HepG2 (cell line): ENCODE measurements around the gene ZNF385B. TPM values are rescaled to one million over a fixed set of nuclear protein-coding genes. Genes with fewer than 3 reads are reported as not detected.

Experiments
- ATAC-seq: fragments of 200-7000 bp; cut with Tn5 transposase; 3 replicates; pipeline ENCODE4 v1.9.1; 2020; ENCODE audit warnings: mild to moderate bottlenecking, moderate library complexity
- BruUV-seq: library from RNA; stranded (reverse); fragments of 400-500 nt; replicated peaks from 2 replicates; lab custom pipeline; 2021; lab: Mats Ljungman, UMichigan
- CTCF ChIA-PET: fragments of 300-600 bp; formaldehyde crosslinking; extraction: SDS; loops from one replicate; lab custom pipeline; 2021; ENCODE audit warnings: low total read pairs, inconsistent platforms, low intra/inter-chr PET ratio; lab: Yijun Ruan, JAX
- POLR2A ChIA-PET: fragments of 350-600 bp; sonication (Branson Sonifier 250); formaldehyde crosslinking; loops from one replicate; lab custom pipeline; 2020; ENCODE audit warnings: antibody characterized with exemption, inconsistent platforms; lab: Yijun Ruan, JAX
- DNase-seq: peaks from one replicate; pipeline ENCODE4 v3.0.0-alpha.2; 2015; ENCODE audit warnings: low spot score
- FAIRE-seq: peaks from 3 replicates; lab custom pipeline; 2011; peaks lifted over from hg19 to GRCh38; lab: Jason Lieb, UNC
- H2AFZ ChIP-seq: one replicate; pipeline ENCODE4 v1.6.1; 2011; ENCODE audit warnings: low read length, inconsistent platforms
- H3K27ac ChIP-seq: fragments of 300-600 bp; 3 replicates; pipeline ENCODE4 v1.8.0; 2011; ENCODE audit warnings: mixed run types, mild to moderate bottlenecking, mixed read lengths, low read length, inconsistent platforms; ENCODE audit not compliant: insufficient read depth; ENCODE audit errors: extremely low read length
- H3K27me3 ChIP-seq, 2 experiments: fragments of 200-600 bp in 1 of 2; 2 replicates in 1 of 2; 3 replicates in 1 of 2; pipeline versions ENCODE4 v1.6.0 to v1.8.0; 2011; ENCODE audit warnings: low read length in 2 of 2, mild to moderate bottlenecking in 2 of 2, moderate library complexity in 2 of 2, inconsistent platforms in 1 of 2; ENCODE audit not compliant: insufficient read depth in 2 of 2, control insufficient read depth in 1 of 2
- H3K36me3 ChIP-seq, 2 experiments: fragments of 200-600 bp in 1 of 2; replicated peaks in 1 of 2; 2 replicates in 1 of 2; 3 replicates in 1 of 2; pipeline versions ENCODE4 v1.5.1 to v1.8.0; 2011; ENCODE audit warnings: low read length in 2 of 2, inconsistent platforms in 1 of 2; ENCODE audit not compliant: insufficient read depth in 2 of 2, control insufficient read depth in 1 of 2
- H3K4me1 ChIP-seq: 2 replicates; pipeline ENCODE4 v1.5.1; 2012; ENCODE audit warnings: low read length, inconsistent platforms; ENCODE audit not compliant: insufficient read depth
- H3K4me2 ChIP-seq: 2 replicates; pipeline ENCODE4 v1.6.0; 2011; ENCODE audit warnings: low read depth, low read length, inconsistent platforms
- H3K4me3 ChIP-seq, 3 experiments: fragments of 200-600 bp in 1 of 3; sonication (generic), shearing (Covaris generic) in 1 of 3; replicated peaks in 1 of 3; 2 replicates each; pipeline ENCODE4 v1.5.1; 2011 to 2016; ENCODE audit warnings: low read length in 3 of 3, inconsistent platforms in 2 of 3, low read depth in 2 of 3, mild to moderate bottlenecking in 2 of 3, control low read depth in 1 of 3, mixed read lengths in 1 of 3; ENCODE audit not compliant: insufficient read depth in 1 of 3
- H3K79me2 ChIP-seq: one replicate; pipeline ENCODE4 v1.6.1; 2011; ENCODE audit warnings: low read length, inconsistent platforms; ENCODE audit not compliant: insufficient read depth
- H3K9ac ChIP-seq: 2 replicates; pipeline ENCODE4 v1.6.0; 2011; ENCODE audit warnings: mild to moderate bottlenecking, low read depth, low read length, inconsistent platforms; ENCODE audit not compliant: insufficient read depth
- H3K9me3 ChIP-seq: 2 replicates; pipeline ENCODE4 v1.5.1; 2012; ENCODE audit warnings: mild to moderate bottlenecking, low read length
- H4K20me1 ChIP-seq: 2 replicates; pipeline ENCODE4 v1.6.0; 2011; ENCODE audit warnings: inconsistent platforms, mild to moderate bottlenecking, low read length, moderate library complexity; ENCODE audit not compliant: insufficient read depth
- CTCF ChIP-seq: sonication (generic); formaldehyde crosslinking; IDR thresholded peaks from 2 replicates; pipeline ENCODE4 v1.5.0; 2020; ENCODE audit warnings: mild to moderate bottlenecking, missing genetic modification reagents, moderate library complexity
- KLF16 ChIP-seq, 2 experiments: sonication (generic) in 1 of 2; formaldehyde crosslinking in 1 of 2; IDR thresholded peaks; 2 replicates each; pipeline versions ENCODE4 v1.6.1 to v1.8.0; 2016 to 2023; ENCODE audit warnings: missing genetic modification reagents in 2 of 2, missing compliant biosample characterization in 1 of 2
- NFE2L2 ChIP-seq: fragments of 150-350 bp; IDR thresholded peaks from 2 replicates; pipeline ENCODE4 v1.6.1; 2014; ENCODE audit warnings: low read length
- PRDM4 ChIP-seq: sonication (generic); formaldehyde crosslinking; IDR thresholded peaks from 2 replicates; pipeline ENCODE4 v1.9.0; 2021; ENCODE audit warnings: missing genetic modification reagents, borderline replicate concordance
- RXRA ChIP-seq: sonication (generic); formaldehyde crosslinking; IDR thresholded peaks from 2 replicates; pipeline ENCODE4 v1.5.1; 2020; ENCODE audit warnings: missing genetic modification reagents
- SMC3 ChIP-seq: IDR thresholded peaks from 2 replicates; pipeline ENCODE4 v1.6.1; 2011; ENCODE audit warnings: low read length, improper control_type of control experiment
- STAG1 ChIP-seq: sonication (generic); formaldehyde crosslinking; IDR thresholded peaks from 2 replicates; pipeline ENCODE4 v1.4.0; 2020; ENCODE audit warnings: missing genetic modification reagents
- ZBTB39 ChIP-seq: sonication (generic); formaldehyde crosslinking; IDR thresholded peaks from 2 replicates; pipeline ENCODE4 v1.5.0; 2020; ENCODE audit warnings: missing genetic modification reagents
- ZMYM4 ChIP-seq: sonication (generic); formaldehyde crosslinking; IDR thresholded peaks from 2 replicates; pipeline ENCODE4 v1.8.1; 2023; ENCODE audit warnings: mild to moderate bottlenecking, missing genetic modification reagents
- WGBS: methylation state at CpG from one replicate; pipeline ENCODE4 v1.1.6; 2017; ENCODE audit warnings: low lambda C conversion rate; 5-methylcytosine and 5-hydroxymethylcytosine counted together
- in situ Hi-C: cut with HindIII; loops from 2 replicates; pipeline ENCODE4 v1.10.0; 2017; ENCODE audit warnings: low pct_unique_long_range_greater_than_20kb; ENCODE audit not compliant: extremely low pct_ligation_motif_present
- intact Hi-C: fragments of 100-400 bp; cut with micrococcal nuclease; formaldehyde crosslinking; loops from one replicate; pipeline ENCODE4 v1.10.0; 2022; ENCODE audit not compliant: unreplicated experiment
- polyA plus RNA-seq, 8 experiments: library from polyadenylated mRNA; depleted of rRNA in 3 of 8; stranded (reverse) in 7 of 8; unstranded in 1 of 8; fragments of >200 nt; fragmentation: Illumina TruSeq in 4 of 8; extraction: Trizol in 4 of 8; gene quantifications; 2 replicates each; pipeline versions ENCODE4 v1.2.1 to v1.2.3, GENCODE V29; 2011 to 2016; ENCODE audit warnings: low read depth in 4 of 8, missing spikeins in 1 of 8, mixed read lengths in 1 of 8; ENCODE audit not compliant: insufficient read depth in 1 of 8
- total RNA-seq, 5 experiments: library from RNA; depleted of rRNA; stranded (reverse); fragments of >200 nt; fragmentation: Illumina TruSeq; extraction: Trizol; gene quantifications; 2 replicates each; pipeline ENCODE4 v1.2.3, GENCODE V29; 2016; ENCODE audit warnings: low read depth in 1 of 5

The ZNF385B gene
- total and polyA plus RNA-seq, 2 of the 13 experiments (the other 11 are each of a cell fraction or from before 2014, with no cell fraction given) = 3.3 to 6.7 TPM

- no peak for ATAC-seq
- Histone ChIP-seq H3K79me2 (no peaks in the 10 kb centered on the region), H3K9me3 (no peaks in the 10 kb centered on the region), H3K9ac (no peak overlapping the region), H3K27ac (no peak overlapping the region), H4K20me1 (no peaks in the 10 kb centered on the region), H3K4me3 (no peak overlapping the region), H3K36me3 (no peaks in the 10 kb centered on the region), H2AFZ (no peak overlapping the region), H3K4me1 (no peaks in the 10 kb centered on the region), H3K4me2 (no peak overlapping the region), H3K27me3 (no peaks in the 10 kb centered on the region)
- no TSS peak for BruUV-seq
- DNase-seq = no peak
- WGBS = 53% methylated on average over 1 of the region's 1 CpG
- CTCF ChIA-PET = no interaction called here
- intact Hi-C loops (no loop called here), in situ Hi-C loops (no loop called here)
- no peak for FAIRE-seq
- TF ChIP-seq NFE2L2 (peak; percentile 57; the same call in 1 of the 2 replicates), KLF16 (CRISPR knock-in tag; IDR thresholded peaks at IDR 0.05) (no peak)
- POLR2A ChIA-PET = no interaction called here
Observed at GRCh38 chr2:179596018-179596417, 265.4 kb downstream of the ZNF385B start.

GRCh38 chr2:179595284-179595683 is 266.1 kb downstream of the ZNF385B start:
- FAIRE-seq (no peak), DNase-seq (peak; percentile 33), ATAC-seq (peak; percentile 98)
- no peaks in the 10 kb centered on the region for H3K27me3 ChIP-seq
- in situ Hi-C loops = no loop called here
- H4K20me1 ChIP-seq = no peaks in the 10 kb centered on the region
- H3K9ac ChIP-seq = no peak overlapping the region
- no peaks in the 10 kb centered on the region for H3K36me3 ChIP-seq
- no peaks in the 10 kb centered on the region for H3K79me2 ChIP-seq
- CTCF ChIA-PET = no interaction called here
- no peak overlapping the region for H3K4me2 ChIP-seq
- no peak overlapping the region for H2AFZ ChIP-seq
- intact Hi-C loops = loop anchor here (2.0 kb wide), 1 partner anchor 156 kb away; no protein-coding TSS in a partner anchor
- no peak overlapping the region for H3K27ac ChIP-seq
- H3K4me3 ChIP-seq = no peak overlapping the region
- no peaks in the 10 kb centered on the region for H3K4me1 ChIP-seq
- H3K9me3 ChIP-seq = no peaks in the 10 kb centered on the region
- POLR2A ChIA-PET = no interaction called here
- BruUV-seq = no TSS peak
- TF ChIP-seq RXRA (no peak), ZMYM4 (peak; percentile 41; the same call in 1 of the 2 replicates), SMC3 (peak; percentile 45; the same call in 1 of the 2 replicates), STAG1 (CRISPR knock-in tag) (peak; percentile 61), PRDM4 (no peak), ZBTB39 (no peak), CTCF (CRISPR knock-in tag) (peak; percentile 51)
